Measurements from ENCODE around the gene CXCL12. TPM values are rescaled to one million over a fixed set of nuclear protein-coding genes. Genes with fewer than 3 reads are reported as not detected.
A peak's percentile ranks its signal among the peaks of the same experiment; 100 is the strongest.

CXCL12 gene
- total RNA-seq, 1 donor from 2014 or later = 50.3 TPM

GRCh38 chr10:44386546-44387052 lies 1.7 kb upstream of the CXCL12 start:
- peak; percentile 78 for ATAC-seq

GRCh38 chr10:44385696-44386441 lies 972 bp upstream of the CXCL12 start:
- no peak for DNase-seq (ENCODE audit: low spot score)
- no peak for ATAC-seq

More at GRCh38 chr10:44386546-44387052, 1.7 kb upstream of the CXCL12 start:
- peak; percentile 67 for DNase-seq (ENCODE audit: low spot score)

- DNase-seq (ENCODE audit: low spot score) (peak; percentile 55), ATAC-seq (peak; percentile 51)
Observed at GRCh38 chr10:44384601-44385025, 284 bp downstream of the CXCL12 start.

GRCh38 chr10:44383749-44384600 lies 922 bp downstream of the CXCL12 start:
- no peak for DNase-seq (ENCODE audit: low spot score)
- peak; percentile 46 for ATAC-seq

GRCh38 chr10:44382981-44383748 lies 1.7 kb downstream of the CXCL12 start:
- ATAC-seq = no peak
- no peak for DNase-seq (ENCODE audit: low spot score)

- DNase-seq (ENCODE audit: low spot score) = peak; percentile 29
- ATAC-seq = no peak
Observed at GRCh38 chr10:44382131-44382858, 2.6 kb downstream of the CXCL12 start.

- no peak for ATAC-seq
- DNase-seq (ENCODE audit: low spot score) = peak; percentile 23
Observed at GRCh38 chr10:44380829-44381600, 3.9 kb downstream of the CXCL12 start.

- ATAC-seq (no peak), DNase-seq (ENCODE audit: low spot score) (peak; percentile 26)
Observed at GRCh38 chr10:44379907-44380306, 5.0 kb downstream of the CXCL12 start.

GRCh38 chr10:44378626-44379025 lies 6.3 kb downstream of the CXCL12 start:
- DNase-seq (ENCODE audit: low spot score) (no peak), ATAC-seq (no peak)

GRCh38 chr10:44377651-44378310 lies 7.1 kb downstream of the CXCL12 start:
- no peak for DNase-seq (ENCODE audit: low spot score)
- no peak for ATAC-seq

GRCh38 chr10:44376472-44377099 lies 8.3 kb downstream of the CXCL12 start:
- no peak for ATAC-seq

GRCh38 chr10:44374155-44374554 lies 10.7 kb downstream of the CXCL12 start:
- no peak for DNase-seq (ENCODE audit: low spot score)
- ATAC-seq = no peak

More at GRCh38 chr10:44376472-44377099, 8.3 kb downstream of the CXCL12 start:
- no peak for DNase-seq (ENCODE audit: low spot score)

GRCh38 chr10:44373341-44373995 lies 11.4 kb downstream of the CXCL12 start:
- no peak for ATAC-seq
- DNase-seq (ENCODE audit: low spot score) = no peak

GRCh38 chr10:44372181-44372580 lies 12.7 kb downstream of the CXCL12 start:
- no peak for ATAC-seq

GRCh38 chr10:44370731-44371248 lies 14.1 kb downstream of the CXCL12 start:
- no peak for DNase-seq (ENCODE audit: low spot score)
- no peak for ATAC-seq

More at GRCh38 chr10:44372181-44372580, 12.7 kb downstream of the CXCL12 start:
- no peak for DNase-seq (ENCODE audit: low spot score)

- ATAC-seq (no peak), DNase-seq (ENCODE audit: low spot score) (no peak)
Observed at GRCh38 chr10:44369854-44370253, 15.0 kb downstream of the CXCL12 start.

GRCh38 chr10:44369296-44369695 lies 15.6 kb downstream of the CXCL12 start:
- DNase-seq (ENCODE audit: low spot score) (no peak), ATAC-seq (no peak)

GRCh38 chr10:44368637-44369036 lies 16.3 kb downstream of the CXCL12 start:
- ATAC-seq (no peak), DNase-seq (ENCODE audit: low spot score) (no peak)

All from left lobe of liver (tissue), 2 donors.